ENCODE results near the gene DMBT1.
A peak's percentile ranks its signal among the peaks of the same experiment; 100 is the strongest.

Gene DMBT1

DNA sequence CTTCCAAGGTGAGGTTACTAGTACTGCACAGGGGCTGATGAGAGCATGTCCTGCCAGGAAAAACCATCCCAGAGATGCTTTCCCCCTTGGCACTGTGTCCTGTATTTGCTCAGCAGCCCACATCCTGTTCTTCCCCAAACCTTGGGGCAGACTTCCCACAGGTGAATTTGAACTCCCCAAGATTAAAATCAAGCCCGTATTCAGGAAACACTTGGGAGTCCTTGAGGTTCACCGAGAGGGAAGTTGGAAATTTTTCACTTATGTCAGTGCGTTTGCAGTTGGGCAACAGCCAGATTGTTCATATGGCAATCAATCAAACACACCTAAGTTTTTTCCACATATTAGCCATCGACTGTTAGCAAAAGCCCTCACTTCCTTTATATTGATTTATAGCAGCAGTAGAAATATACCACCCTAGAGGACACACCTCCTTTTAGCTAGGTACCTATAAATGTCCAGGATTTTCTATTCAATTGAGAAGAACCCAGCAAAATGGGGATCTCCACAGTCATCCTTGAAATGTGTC lies at the start of gene DMBT1:
Gene DMBT1 (plus strand): TSS at position 476 of the 526 bp plus-strand sequence. CDS start 17 bp downstream, at position 493.
- DNase-seq (ENCODE audit: low spot score) = no peak

- no peak for DNase-seq (ENCODE audit: low spot score)
These were observed 47.5 kb upstream of the DMBT1 start for GRCh38 chr10:122513053-122513452.

GRCh38 chr10:122514045-122514840 lies 46.3 kb upstream of the DMBT1 start:
- no peak for DNase-seq (ENCODE audit: low spot score)

DNA sequence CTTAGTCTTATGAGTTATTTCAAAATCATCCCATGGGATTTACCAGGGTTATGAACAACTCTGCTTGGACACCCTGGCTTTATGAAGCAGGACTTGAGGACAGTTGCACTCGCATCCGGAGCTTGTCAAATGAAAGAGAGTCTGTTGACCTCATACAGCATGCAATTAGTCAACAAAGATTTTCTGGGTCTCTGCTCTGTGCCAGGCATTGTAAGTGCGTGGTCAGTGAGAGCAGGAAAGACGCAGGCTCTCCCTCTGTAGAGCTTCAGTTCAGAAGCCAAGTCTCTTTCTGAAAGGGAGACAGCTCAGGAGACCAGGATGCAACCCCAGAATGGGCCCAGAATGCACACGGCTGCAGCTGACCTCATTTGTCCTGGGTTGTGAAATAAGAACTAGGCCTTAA lies 45.5 kb upstream of the DMBT1 start:
- DNase-seq (ENCODE audit: low spot score) = peak; percentile 62

GRCh38 chr10:122515588-122516231 lies 44.8 kb upstream of the DMBT1 start:
- DNase-seq (ENCODE audit: low spot score) = no peak

- no peak for DNase-seq (ENCODE audit: low spot score)
These were observed 43.8 kb upstream of the DMBT1 start for GRCh38 chr10:122516734-122517133.

DNA sequence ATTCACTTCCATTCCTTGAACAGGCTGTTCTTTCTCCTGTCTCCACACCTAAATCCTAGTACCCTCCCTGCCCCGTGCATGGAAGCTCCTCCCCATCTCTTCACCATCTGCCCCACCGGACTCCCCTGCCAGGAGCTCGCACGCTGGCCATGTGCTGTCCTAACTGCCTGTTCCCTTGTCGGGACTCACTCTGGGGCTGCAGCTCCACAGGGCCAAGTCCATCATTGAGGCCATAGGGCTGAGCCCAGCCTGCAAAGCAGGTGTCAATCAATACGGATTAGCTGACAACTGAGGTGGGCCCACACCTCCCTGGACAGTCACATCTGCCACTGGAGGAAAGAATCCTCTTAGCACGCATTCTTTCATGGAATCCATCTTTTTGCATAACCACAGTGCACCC lies 41.4 kb upstream of the DMBT1 start:
- DNase-seq (ENCODE audit: low spot score) = no peak

GRCh38 chr10:122519873-122520272 lies 40.7 kb upstream of the DMBT1 start:
- DNase-seq (ENCODE audit: low spot score) = no peak

- DNase-seq (ENCODE audit: low spot score) = no peak
These were observed 39.5 kb upstream of the DMBT1 start for GRCh38 chr10:122521011-122521410.

GRCh38 chr10:122524811-122525210 lies 35.7 kb upstream of the DMBT1 start:
- no peak for DNase-seq (ENCODE audit: low spot score)

GRCh38 chr10:122525788-122526187 lies 34.8 kb upstream of the DMBT1 start:
- DNase-seq (ENCODE audit: low spot score) = no peak

GRCh38 chr10:122526892-122527291 lies 33.7 kb upstream of the DMBT1 start:
- DNase-seq (ENCODE audit: low spot score) = no peak

GRCh38 chr10:122530177-122530576 lies 30.4 kb upstream of the DMBT1 start:
- DNase-seq (ENCODE audit: low spot score) = no peak

DNA sequence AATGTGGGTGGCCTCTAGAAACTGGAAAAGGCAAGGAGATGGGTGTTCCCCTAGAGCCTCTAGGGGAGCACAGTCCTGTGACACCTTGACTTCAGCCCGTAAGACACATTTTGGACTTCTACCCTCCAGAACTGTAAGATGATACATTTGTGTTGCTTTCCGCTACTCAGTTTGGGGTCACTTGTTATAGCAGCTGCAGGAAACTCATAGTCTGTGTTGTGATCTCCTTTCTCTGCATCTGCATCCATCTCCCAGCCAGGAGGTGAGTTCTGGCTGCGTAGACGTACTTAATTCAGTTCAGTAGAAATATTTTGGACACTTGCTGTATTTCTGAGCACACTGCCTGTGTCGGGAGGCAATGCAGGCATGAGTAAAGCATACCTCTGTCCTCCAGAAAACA lies 29.3 kb upstream of the DMBT1 start:
- no peak for DNase-seq (ENCODE audit: low spot score)

GRCh38 chr10:122531939-122532338 lies 28.6 kb upstream of the DMBT1 start:
- DNase-seq (ENCODE audit: low spot score) = no peak

DNA sequence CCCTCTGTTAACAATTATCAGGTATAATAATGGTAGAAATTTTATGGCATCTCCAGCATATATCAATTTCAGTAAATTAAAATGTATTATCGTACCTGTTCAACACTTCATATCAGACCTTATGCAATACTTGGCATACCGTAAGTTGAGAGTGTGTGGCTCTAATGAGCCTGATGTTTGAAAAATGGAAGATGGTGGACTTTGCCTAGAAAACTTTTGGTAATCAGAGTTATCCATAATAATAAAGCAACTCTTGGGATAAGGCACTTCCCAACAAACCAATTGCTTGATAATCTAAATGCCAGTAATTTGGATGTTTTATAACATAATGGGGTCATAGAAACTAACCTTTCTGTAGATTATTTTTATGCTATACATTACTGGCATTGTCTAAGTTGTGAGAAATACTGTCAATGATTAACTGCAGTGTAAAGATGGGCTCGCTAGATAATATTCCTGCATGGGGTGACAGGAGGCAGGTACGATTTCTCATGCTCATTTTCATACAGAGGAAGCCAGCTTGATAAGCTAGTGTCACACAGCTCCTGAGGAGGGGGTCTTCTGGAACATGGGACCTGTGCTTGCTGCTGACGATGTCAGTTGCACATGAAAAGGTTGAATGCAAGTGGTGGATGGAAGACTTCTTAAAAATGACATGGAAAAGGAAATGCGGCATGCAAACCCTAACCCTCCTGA lies 27.8 kb upstream of the DMBT1 start:
- DNase-seq (ENCODE audit: low spot score) = no peak

GRCh38 chr10:122537545-122537944 lies 23.0 kb upstream of the DMBT1 start:
- no peak for DNase-seq (ENCODE audit: low spot score)

GRCh38 chr10:122541541-122542002 lies 19.0 kb upstream of the DMBT1 start:
- DNase-seq (ENCODE audit: low spot score) = no peak

DNA sequence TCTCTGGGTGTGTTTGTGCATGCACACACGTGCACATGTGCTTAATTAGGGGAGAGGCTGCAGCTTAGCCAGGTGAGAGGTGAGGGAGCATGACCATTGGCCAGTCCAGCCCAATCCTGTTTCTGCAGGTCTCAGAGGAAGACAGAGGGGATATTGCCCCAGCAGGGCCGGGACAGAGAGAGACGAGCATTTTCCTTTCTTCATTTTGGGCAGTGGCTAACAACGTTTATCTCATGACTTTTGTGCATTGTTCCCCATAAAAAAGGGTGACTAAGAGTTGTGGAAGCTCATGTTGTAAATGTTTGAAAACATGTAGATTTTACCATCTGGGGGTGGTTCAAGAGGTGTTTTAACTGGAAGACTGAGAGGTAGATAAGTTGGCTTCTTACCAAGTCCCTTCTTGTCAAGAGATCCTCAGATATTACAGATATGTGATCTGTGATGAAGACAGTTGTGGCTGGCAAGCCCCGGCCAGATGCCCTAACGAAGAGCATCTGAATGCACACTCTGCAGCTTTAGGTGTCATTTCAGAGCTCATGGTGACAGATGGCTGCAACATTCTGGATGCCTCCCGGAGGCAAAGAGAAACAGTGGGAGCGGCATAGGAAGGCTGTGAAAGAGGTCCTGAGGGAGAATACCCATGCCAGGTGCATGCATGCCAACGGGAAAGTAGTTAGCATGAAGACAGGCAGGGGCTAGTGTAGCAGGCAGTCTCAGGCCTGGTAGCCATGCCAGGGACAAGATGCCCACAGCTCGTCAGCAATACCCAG lies 16.7 kb upstream of the DMBT1 start:
- no peak for DNase-seq (ENCODE audit: low spot score)

DNA sequence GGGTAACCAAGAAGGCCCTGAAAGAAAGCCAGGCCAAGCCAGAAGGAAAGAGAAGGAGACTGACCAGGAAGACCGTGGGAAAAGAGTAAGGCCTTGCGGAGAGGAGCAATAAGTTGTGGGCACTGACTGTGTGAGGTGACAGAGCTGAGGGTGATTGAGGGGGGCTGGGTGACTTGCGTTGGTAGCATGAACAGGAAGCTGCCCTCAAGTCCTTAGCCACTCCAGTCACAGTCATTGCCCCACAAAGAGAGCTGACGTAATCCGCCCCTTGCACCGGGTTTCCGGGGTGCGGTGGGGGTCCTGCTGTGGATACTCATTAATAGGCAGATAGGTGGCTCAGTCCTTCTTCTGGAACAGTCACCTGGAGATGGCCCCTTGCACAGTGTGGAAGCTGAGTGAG lies 16.1 kb upstream of the DMBT1 start:
- DNase-seq (ENCODE audit: low spot score) = no peak

GRCh38 chr10:122546242-122546641 lies 14.3 kb upstream of the DMBT1 start:
- DNase-seq (ENCODE audit: low spot score) = no peak

All from globus pallidus (tissue), 1 donor.